GM12874 (cell line): ENCODE results near the gene NUDT4.

Source experiments
- TF ChIP-seq, protein P1 (sequence below): IDR thresholded peaks from 2 replicates; pipeline ENCODE4 v1.5.1; 2011; ENCODE audit warnings: low read depth, mild to moderate bottlenecking, control low read depth, low read length, moderate library complexity; ENCODE audit not compliant: insufficient read depth

NUDT4 gene

DNA sequence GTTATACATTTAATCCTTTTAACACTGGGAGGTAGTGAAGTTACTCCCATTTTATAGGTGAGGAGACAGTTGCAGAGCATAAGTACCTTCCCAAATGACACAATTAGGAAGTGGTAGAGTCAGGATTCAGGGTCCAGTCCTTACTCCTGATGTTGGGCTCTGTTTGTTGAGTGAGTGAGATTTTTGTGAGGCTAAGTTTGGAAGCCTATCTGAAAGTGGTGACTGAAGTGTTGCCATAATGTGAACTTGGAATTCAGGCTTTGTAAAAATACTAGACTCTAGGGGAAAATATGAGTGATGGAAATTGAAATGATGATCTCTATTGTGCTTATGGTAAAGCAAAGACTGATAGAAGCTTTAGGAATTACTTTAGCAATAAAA is 2.2 kb downstream of the NUDT4 start:
- TF ChIP-seq, protein P1, sequence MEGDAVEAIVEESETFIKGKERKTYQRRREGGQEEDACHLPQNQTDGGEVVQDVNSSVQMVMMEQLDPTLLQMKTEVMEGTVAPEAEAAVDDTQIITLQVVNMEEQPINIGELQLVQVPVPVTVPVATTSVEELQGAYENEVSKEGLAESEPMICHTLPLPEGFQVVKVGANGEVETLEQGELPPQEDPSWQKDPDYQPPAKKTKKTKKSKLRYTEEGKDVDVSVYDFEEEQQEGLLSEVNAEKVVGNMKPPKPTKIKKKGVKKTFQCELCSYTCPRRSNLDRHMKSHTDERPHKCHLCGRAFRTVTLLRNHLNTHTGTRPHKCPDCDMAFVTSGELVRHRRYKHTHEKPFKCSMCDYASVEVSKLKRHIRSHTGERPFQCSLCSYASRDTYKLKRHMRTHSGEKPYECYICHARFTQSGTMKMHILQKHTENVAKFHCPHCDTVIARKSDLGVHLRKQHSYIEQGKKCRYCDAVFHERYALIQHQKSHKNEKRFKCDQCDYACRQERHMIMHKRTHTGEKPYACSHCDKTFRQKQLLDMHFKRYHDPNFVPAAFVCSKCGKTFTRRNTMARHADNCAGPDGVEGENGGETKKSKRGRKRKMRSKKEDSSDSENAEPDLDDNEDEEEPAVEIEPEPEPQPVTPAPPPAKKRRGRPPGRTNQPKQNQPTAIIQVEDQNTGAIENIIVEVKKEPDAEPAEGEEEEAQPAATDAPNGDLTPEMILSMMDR: no peak

DNA sequence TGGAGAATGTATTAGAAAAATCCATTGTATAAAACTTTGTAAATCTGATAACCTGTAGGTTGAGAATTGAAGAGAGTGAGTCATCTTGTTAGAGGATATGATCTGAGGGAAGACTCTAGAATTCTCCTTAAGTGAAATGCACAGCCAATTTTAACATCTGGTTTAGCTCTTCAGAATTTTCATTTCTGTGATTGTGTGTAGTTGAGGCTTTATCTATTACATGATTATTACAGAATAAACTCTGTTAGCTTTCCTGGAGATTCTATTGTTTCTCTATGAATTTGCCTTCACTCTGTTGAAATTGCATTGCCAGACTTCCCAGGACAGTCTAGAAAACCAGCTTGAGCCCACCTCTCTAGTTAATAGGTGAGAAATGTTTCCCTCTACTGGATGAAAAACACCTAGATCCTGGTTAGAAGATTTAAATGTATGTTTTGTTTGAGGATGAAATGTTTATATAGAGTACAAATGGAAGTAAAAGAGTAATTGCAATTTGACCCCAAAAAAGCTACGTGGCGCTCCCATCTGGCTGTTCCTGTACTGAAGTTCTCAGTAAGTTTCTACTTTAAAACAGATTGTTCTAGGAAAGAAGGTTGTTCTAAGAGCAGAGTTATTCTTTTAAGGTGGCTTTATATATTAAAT is 2.9 kb downstream of the NUDT4 start:
- TF ChIP-seq, protein P1: 0 out of 2 replicates have a peak, but pooled peaks have one; percentile 17

DNA sequence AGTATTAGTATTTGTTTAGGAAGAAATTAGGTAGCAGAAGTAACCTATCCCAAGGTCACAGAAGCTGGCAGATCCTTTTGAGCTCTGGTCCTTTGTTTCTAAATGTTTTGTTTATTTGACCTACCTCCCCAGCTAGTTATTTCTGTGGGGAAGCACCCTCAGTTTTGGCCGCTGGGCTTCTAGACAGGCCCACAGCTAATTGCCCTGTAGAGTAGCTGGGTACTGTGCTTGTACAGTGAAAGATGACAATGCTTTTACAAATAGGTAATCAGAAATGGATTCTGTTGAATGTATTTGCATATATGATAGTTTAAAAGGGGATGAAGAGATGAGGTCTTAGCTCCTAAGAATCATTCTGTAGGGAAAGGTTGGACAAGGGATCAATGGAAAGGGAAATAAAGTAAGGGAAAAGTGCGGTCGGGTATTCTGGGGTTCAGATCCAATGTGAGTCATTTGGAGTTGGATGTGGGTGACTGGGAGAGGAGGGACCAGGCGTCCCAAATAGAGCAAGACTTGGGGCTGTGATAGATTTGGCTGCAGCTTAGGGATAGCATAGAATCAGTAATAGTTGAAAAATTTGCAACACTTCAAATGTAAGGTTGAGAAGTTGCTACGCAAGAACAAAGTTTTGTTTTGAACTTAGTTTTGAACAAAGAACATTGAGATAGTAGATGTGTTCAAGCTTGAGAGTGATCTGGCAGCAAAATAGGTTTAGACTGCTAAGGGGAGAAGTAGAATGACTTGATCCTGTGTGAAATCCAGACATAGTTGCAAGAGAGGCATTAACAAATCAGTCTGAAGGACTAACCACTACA is 3.6 kb downstream of the NUDT4 start:
- TF ChIP-seq, protein P1: no peak

DNA sequence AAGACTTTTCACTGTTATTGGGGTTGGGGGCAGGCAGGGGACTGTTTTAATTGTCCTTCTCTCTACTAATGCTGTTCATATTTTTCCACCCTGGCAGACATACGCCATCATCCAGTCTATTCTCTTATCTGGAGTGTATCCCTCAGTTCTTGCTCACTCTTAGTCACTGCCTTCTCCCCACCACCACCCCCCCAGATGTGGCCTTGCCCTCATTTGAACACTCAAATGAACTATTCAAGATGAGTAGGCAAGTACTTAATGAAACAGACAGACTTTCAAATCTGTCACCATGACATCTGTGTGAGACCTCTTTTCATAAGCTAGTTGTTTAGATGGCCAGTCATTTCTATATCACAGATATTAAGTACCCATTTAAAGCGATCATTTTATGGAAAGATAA is 10.1 kb downstream of the NUDT4 start:
- TF ChIP-seq, protein P1: no peak

DNA sequence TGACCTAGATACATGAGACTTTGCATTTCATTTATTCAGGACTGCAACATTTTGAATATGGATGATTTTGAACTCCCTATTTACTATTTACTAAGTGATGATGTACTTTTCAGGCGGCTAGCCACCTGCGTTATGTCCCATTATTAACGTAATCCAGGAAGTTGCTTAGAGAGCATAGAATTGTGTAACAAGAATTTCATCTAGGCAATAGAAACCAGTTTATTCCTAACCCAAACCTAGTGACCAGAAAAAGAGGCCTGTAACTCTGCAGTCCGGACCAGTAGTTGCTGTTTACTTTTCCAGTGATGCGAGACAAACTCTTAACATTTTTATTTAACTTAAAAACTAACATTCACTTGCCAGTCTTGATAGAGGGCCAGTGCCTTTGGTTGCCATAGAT is 12.3 kb downstream of the NUDT4 start:
- TF ChIP-seq, protein P1: no peak

DNA sequence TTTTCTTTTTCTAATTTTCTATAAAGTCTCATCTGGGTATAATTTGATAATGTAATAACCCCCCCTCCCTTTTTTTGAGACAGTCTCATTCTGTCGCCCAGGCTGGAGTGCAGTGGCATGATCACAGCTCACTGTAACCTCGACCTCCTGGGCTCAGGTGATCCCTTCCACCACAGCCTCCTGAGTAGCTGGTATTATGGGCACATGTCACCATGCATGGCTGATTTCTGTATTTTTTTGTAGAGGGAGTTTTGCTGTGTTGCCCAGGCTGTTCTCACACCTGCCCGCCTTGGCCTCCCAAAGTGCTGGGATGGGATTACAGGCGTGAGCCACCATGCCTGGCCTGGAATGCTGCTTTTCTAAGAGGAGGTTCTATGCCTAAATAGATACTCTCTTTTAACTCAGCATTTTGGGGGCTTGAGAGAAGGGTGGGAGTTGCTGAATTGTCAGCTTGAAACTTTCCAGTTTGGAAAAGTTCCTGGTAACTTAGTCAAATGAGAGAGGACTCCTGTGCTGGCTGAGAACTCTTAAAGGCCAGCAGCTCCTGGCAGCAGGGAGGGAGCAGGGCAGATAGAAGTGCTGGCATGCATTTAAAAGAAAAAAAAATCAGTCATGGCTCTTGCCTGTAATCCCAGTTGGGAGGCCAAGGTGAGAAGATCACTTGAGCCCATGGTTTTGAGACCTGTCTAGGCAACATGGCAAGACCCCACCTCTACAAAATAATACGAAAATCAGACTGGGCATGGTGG is 13.0 kb downstream of the NUDT4 start:
- TF ChIP-seq, protein P1: no peak

DNA sequence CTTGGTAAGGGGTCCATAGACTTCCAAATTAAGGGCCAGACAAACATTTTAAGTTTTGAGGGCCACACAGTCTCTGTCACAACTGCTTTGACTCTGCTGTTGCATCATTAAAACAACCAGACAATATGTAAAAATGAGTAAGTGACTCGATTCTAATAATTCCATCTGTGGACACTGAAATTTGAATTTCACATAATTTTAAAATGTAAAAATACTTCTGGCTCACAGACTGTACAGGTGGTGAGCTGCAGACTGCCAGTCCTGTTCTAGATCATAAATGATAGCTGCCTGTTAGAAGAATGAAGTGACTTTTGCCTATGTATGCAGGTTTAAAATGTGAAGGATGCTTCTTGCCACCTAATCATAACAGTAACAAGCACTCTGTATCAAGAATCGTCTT is 15.7 kb downstream of the NUDT4 start:
- TF ChIP-seq, protein P1: no peak
